ENCODE results near the gene DSG4. TPM values are rescaled to one million over a fixed set of nuclear protein-coding genes. Genes with fewer than 3 reads are reported as not detected.

The DSG4 gene
- total and polyA plus RNA-seq, 9 of the 15 experiments (the other 6 are each of a cell fraction or from before 2014, with no cell fraction given) = not detected

DNA sequence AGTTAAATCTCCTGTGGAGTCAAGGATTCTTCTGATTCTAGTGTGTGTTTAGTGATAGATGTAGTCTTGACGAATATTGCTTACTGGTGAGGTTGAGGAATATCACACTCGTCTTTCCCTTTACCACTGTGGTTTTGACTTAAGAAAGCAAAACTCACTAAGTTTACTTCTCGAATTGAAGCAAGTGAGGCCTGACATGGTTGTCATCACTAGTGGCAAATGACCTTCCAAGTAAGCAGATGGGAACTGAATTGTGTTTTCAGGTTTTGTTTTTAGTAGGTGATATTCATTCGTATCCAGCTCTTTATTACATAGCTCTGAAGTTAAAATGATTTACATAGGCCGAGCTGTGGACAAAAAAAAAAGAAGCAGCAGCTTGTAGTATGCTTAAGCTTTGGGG is 20.6 kb upstream of the DSG4 start:
- 4% methylated on average over 5 of the region's 5 CpGs for whole genome bisulfite sequencing (ENCODE audit: insufficient coverage, low coverage, missing lambda C conversion rate)
- peaks cover 5% of the 10 kb centered on the region; the same call in 1 of the 2 replicates for H3K9me3 ChIP-seq (replicated peaks; ENCODE audit: control insufficient read depth, insufficient read depth, low read depth, low read length)
- no peaks in the 10 kb centered on the region for H4K20me1 ChIP-seq (replicated peaks; ENCODE audit: control insufficient read depth, insufficient read depth, low read length)
- H3K27ac ChIP-seq (ENCODE audit: extremely low read depth, low read depth, low read length) = no peak overlapping the region
- H3K4me1 ChIP-seq (replicated peaks in 1 of 2; ENCODE audit: control insufficient read depth in 2 of 2, insufficient read depth in 2 of 2, low read length in 2 of 2) = no peaks in the 10 kb centered on the region
- DNase-seq (ENCODE audit: extremely low read depth in 1 of 4, low spot score in 3 of 4) (no peak), FAIRE-seq (no peak), ATAC-seq (no peak)
- H2AFZ ChIP-seq (ENCODE audit: low read depth, low read length) = no peak overlapping the region
- no TSS peak for BruUV-seq (replicated peaks)
- H3K9me1 ChIP-seq (ENCODE audit: control insufficient read depth, insufficient read depth, low read length) = no peaks in the 10 kb centered on the region
- intact Hi-C loops (cut with micrococcal nuclease) (no loop called here), in situ Hi-C loops (cut with MboI) (no loop called here)
- H3K4me2 ChIP-seq (ENCODE audit: insufficient read depth, low read length) = no peak overlapping the region
- no peaks in the 10 kb centered on the region for H3K36me3 ChIP-seq (ENCODE audit: control insufficient read depth, insufficient read depth, low read length)
- no peak overlapping the region for H3K4me3 ChIP-seq
- ChIA-PET CTCF (ENCODE audit: low intra/inter-chr PET ratio) (no interaction called here), POLR2A (interaction anchor here (0.6 kb wide), 1 partner anchor 311 kb away, joined by 3 read pairs; no protein-coding TSS in a partner anchor)
- TF ChIP-seq ZNF444 (CRISPR knock-in tag; IDR thresholded peaks at IDR 0.05) = no peak
- TF ChIP-seq BRD9 (IDR thresholded peaks at IDR 0.05; ENCODE audit: low read depth, partially characterized antibody) = no peak
- no peak for TF ChIP-seq CC2D1A (IDR thresholded peaks at IDR 0.05)
- no peak for TF ChIP-seq HMG20B (CRISPR knock-in tag; IDR thresholded peaks at IDR 0.05)
- no peak for TF ChIP-seq BACH1 (tag; IDR thresholded peaks at IDR 0.05)
- no peak for TF ChIP-seq ZNF764 (CRISPR knock-in tag; IDR thresholded peaks at IDR 0.05; ENCODE audit: low read depth)
- no peak overlapping the region for H3K9ac ChIP-seq (ENCODE audit: insufficient read depth in 1 of 2, low read depth in 2 of 2, low read length in 2 of 2)
- no peaks in the 10 kb centered on the region for H3K27me3 ChIP-seq (ENCODE audit: control insufficient read depth in 2 of 2, insufficient read depth in 2 of 2, low read length in 2 of 2)
- H3K79me2 ChIP-seq (ENCODE audit: control insufficient read depth, insufficient read depth, low read length) = no peaks in the 10 kb centered on the region

DNA sequence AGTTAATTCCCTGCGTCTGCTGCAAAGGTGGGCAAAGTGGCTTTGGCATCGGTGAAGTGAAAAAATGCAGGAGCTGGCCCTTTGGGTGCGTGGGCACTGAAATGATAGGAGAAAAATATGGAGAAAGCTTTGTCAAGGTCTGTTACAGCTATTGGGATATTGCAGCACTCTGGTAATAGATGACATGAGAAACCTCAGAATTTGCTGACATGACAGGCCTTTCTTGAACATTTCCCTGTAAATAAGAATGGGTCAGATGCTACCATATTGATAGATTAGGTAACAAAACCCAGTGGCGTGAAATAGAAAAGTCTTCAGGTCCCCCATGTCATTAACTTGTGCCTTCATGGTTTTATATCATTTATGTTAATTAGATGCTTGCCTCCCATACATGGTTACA is 12.4 kb upstream of the DSG4 start:
- Histone ChIP-seq H3K4me3 (no peak overlapping the region), H4K20me1 (replicated peaks; ENCODE audit: control insufficient read depth, insufficient read depth, low read length) (no peaks in the 10 kb centered on the region), H3K27ac (ENCODE audit: extremely low read depth, low read depth, low read length) (no peak overlapping the region), H3K9me1 (ENCODE audit: control insufficient read depth, insufficient read depth, low read length) (no peaks in the 10 kb centered on the region), H2AFZ (ENCODE audit: low read depth, low read length) (no peak overlapping the region), H3K4me1 (replicated peaks in 1 of 2; ENCODE audit: control insufficient read depth in 2 of 2, insufficient read depth in 2 of 2, low read length in 2 of 2) (no peaks in the 10 kb centered on the region), H3K27me3 (ENCODE audit: control insufficient read depth in 2 of 2, insufficient read depth in 2 of 2, low read length in 2 of 2) (no peaks in the 10 kb centered on the region; a peak in 1 of 5 replicates), H3K9me3 (replicated peaks; ENCODE audit: control insufficient read depth, insufficient read depth, low read depth, low read length) (no peaks in the 10 kb centered on the region), H3K9ac (ENCODE audit: insufficient read depth in 1 of 2, low read depth in 2 of 2, low read length in 2 of 2) (no peak overlapping the region), H3K36me3 (ENCODE audit: control insufficient read depth, insufficient read depth, low read length) (no peaks in the 10 kb centered on the region), H3K4me2 (ENCODE audit: insufficient read depth, low read length) (no peak overlapping the region), H3K79me2 (ENCODE audit: control insufficient read depth, insufficient read depth, low read length) (no peaks in the 10 kb centered on the region)
- intact Hi-C loops (cut with micrococcal nuclease) (no loop called here), in situ Hi-C loops (cut with MboI) (no loop called here)
- FAIRE-seq (no peak), ATAC-seq (no peak), DNase-seq (ENCODE audit: extremely low read depth in 1 of 4, low spot score in 3 of 4) (no peak)
- CTCF ChIA-PET (ENCODE audit: low intra/inter-chr PET ratio) = no interaction called here
- BruUV-seq (replicated peaks) = no TSS peak
- whole genome bisulfite sequencing (ENCODE audit: insufficient coverage, low coverage, missing lambda C conversion rate) = 3% methylated on average over 4 of the region's 4 CpGs
- POLR2A ChIA-PET = interaction anchor here (0.6 to 0.8 kb wide), 3 partner anchors 9 to 1397 kb away, joined by 3 to 4 read pairs (median 3); no protein-coding TSS in a partner anchor
- TF ChIP-seq KLF10 (CRISPR knock-in tag; IDR thresholded peaks at IDR 0.05) = no peak
- 0 out of 2 replicates have a peak, but pooled peaks have one; percentile 11 for TF ChIP-seq MAFG (tag; conservative IDR thresholded peaks at IDR 0.05)
- no peak for TF ChIP-seq NFIC (IDR thresholded peaks at IDR 0.05)
- TF ChIP-seq C11orf30 (IDR thresholded peaks at IDR 0.05; ENCODE audit: low read depth) = peak; percentile 7; the same call in 1 of the 2 replicates
- TF ChIP-seq, protein P1, sequence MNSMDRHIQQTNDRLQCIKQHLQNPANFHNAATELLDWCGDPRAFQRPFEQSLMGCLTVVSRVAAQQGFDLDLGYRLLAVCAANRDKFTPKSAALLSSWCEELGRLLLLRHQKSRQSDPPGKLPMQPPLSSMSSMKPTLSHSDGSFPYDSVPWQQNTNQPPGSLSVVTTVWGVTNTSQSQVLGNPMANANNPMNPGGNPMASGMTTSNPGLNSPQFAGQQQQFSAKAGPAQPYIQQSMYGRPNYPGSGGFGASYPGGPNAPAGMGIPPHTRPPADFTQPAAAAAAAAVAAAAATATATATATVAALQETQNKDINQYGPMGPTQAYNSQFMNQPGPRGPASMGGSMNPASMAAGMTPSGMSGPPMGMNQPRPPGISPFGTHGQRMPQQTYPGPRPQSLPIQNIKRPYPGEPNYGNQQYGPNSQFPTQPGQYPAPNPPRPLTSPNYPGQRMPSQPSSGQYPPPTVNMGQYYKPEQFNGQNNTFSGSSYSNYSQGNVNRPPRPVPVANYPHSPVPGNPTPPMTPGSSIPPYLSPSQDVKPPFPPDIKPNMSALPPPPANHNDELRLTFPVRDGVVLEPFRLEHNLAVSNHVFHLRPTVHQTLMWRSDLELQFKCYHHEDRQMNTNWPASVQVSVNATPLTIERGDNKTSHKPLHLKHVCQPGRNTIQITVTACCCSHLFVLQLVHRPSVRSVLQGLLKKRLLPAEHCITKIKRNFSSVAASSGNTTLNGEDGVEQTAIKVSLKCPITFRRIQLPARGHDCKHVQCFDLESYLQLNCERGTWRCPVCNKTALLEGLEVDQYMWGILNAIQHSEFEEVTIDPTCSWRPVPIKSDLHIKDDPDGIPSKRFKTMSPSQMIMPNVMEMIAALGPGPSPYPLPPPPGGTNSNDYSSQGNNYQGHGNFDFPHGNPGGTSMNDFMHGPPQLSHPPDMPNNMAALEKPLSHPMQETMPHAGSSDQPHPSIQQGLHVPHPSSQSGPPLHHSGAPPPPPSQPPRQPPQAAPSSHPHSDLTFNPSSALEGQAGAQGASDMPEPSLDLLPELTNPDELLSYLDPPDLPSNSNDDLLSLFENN (IDR thresholded peaks at IDR 0.05; ENCODE audit: low read depth in 2 of 2, low read length in 2 of 2) = no peak
- TF ChIP-seq ZNF316 (IDR thresholded peaks at IDR 0.05) = peak; percentile 28; the same call in 1 of the 2 replicates
- 0 out of 2 replicates have a peak, but pooled peaks have one; percentile 8 for TF ChIP-seq MAFF (IDR thresholded peaks at IDR 0.05; ENCODE audit: low read length)

Measured in K562 (cell line).